CD14-positive monocyte (primary cell): ENCODE results near the gene PPP1R9B. TPM values are rescaled to one million over a fixed set of nuclear protein-coding genes. Genes with fewer than 3 reads are reported as not detected.

Experiments used
- DNase-seq, 3 donors: peaks; one replicate each; pipeline ENCODE4 v3.0.0-alpha.2; 2011 to 2022
- H2AFZ ChIP-seq: 2 replicates; pipeline ENCODE4 v1.6.0; 2012; ENCODE audit warnings: mild to moderate bottlenecking, low read depth, low read length, inconsistent platforms; ENCODE audit not compliant: insufficient read depth, poor library complexity, severe bottlenecking
- H3K27ac ChIP-seq, 2 donors: 1 replicate in 1 of 2; 2 replicates in 1 of 2; pipeline ENCODE4 v1.5.1; 2012 to 2013; ENCODE audit warnings: low read length in 2 of 2, control low read depth in 1 of 2, inconsistent platforms in 1 of 2, low read depth in 1 of 2, mild to moderate bottlenecking in 1 of 2
- H3K27me3 ChIP-seq, 2 donors: one replicate each; pipeline versions ENCODE4 v1.6.0 to v1.6.1; 2011 to 2013; ENCODE audit warnings: low read length in 2 of 2; ENCODE audit not compliant: control insufficient read depth in 2 of 2, insufficient read depth in 2 of 2
- H3K36me3 ChIP-seq, 2 donors: replicated peaks in 1 of 2; 1 replicate in 1 of 2; 2 replicates in 1 of 2; pipeline versions ENCODE4 v1.5.1 to v1.6.1; 2012 to 2013; ENCODE audit warnings: low read length in 2 of 2, control low read depth in 1 of 2, inconsistent platforms in 1 of 2, mild to moderate bottlenecking in 1 of 2; ENCODE audit not compliant: insufficient read depth in 2 of 2, control insufficient read depth in 1 of 2
- H3K4me1 ChIP-seq, 2 donors: 1 replicate in 1 of 2; 2 replicates in 1 of 2; pipeline versions ENCODE4 v1.5.1 to v1.6.1; 2012 to 2013; ENCODE audit warnings: low read length in 2 of 2, control low read depth in 1 of 2, inconsistent platforms in 1 of 2, mild to moderate bottlenecking in 1 of 2, moderate library complexity in 1 of 2; ENCODE audit not compliant: insufficient read depth in 2 of 2, control insufficient read depth in 1 of 2
- H3K4me2 ChIP-seq: replicated peaks from 2 replicates; pipeline ENCODE3; 2012; ENCODE audit warnings: low read length, moderate library complexity, mild to moderate bottlenecking; ENCODE audit not compliant: poor library complexity, severe bottlenecking; ENCODE audit errors: extremely low read depth
- H3K4me3 ChIP-seq, 3 experiments: fragments of 200-600 bp in 1 of 3; sonication (generic) in 1 of 3; replicated peaks in 1 of 3; 1 replicate in 2 of 3; 2 replicates in 1 of 3; pipeline ENCODE4 v1.5.1; 2011 to 2013; ENCODE audit warnings: low read length in 3 of 3, mild to moderate bottlenecking in 3 of 3, control low read depth in 2 of 3, low read depth in 2 of 3, inconsistent platforms in 1 of 3, moderate library complexity in 1 of 3
- H3K79me2 ChIP-seq: 2 replicates; pipeline ENCODE4 v1.6.0; 2012; ENCODE audit warnings: mild to moderate bottlenecking, control low read depth, inconsistent platforms, low read length, moderate library complexity; ENCODE audit not compliant: insufficient read depth
- H3K9ac ChIP-seq: 2 replicates; pipeline ENCODE4 v1.6.0; 2017; ENCODE audit warnings: low read length, mild to moderate bottlenecking; ENCODE audit not compliant: insufficient read depth, poor library complexity, severe bottlenecking
- H3K9me3 ChIP-seq, 2 donors: replicated peaks in 1 of 2; 1 replicate in 1 of 2; 2 replicates in 1 of 2; pipeline versions ENCODE4 v1.5.1 to v1.6.1; 2012 to 2013; ENCODE audit warnings: low read length in 2 of 2, control low read depth in 1 of 2; ENCODE audit not compliant: control insufficient read depth in 1 of 2, insufficient read depth in 1 of 2
- H4K20me1 ChIP-seq: 2 replicates; pipeline ENCODE4 v1.6.0; 2012; ENCODE audit warnings: mild to moderate bottlenecking, low read length, control low read depth, moderate library complexity; ENCODE audit not compliant: insufficient read depth
- H3K27ac Mint-ChIP-seq, 7 donors: one replicate each; pipeline ENCODE4 v1.8.0; 2020; ENCODE audit warnings: mild to moderate bottlenecking in 7 of 7, mixed read lengths in 7 of 7, moderate library complexity in 6 of 7, inconsistent platforms in 2 of 7
- H3K27me3 Mint-ChIP-seq, 3 donors: one replicate each; pipeline ENCODE4 v1.8.0; 2021 to 2022; ENCODE audit warnings: low read depth in 3 of 3, mild to moderate bottlenecking in 3 of 3, mixed read lengths in 3 of 3, moderate library complexity in 3 of 3, inconsistent platforms in 1 of 3
- H3K36me3 Mint-ChIP-seq, 2 donors: one replicate each; pipeline ENCODE4 v1.8.0; 2020; ENCODE audit warnings: mixed read lengths in 2 of 2, inconsistent platforms in 1 of 2, mild to moderate bottlenecking in 1 of 2
- H3K4me1 Mint-ChIP-seq: one replicate; pipeline ENCODE4 v1.8.0; 2020; ENCODE audit warnings: mild to moderate bottlenecking, mixed read lengths
- H3K4me3 Mint-ChIP-seq, 2 donors: one replicate each; pipeline ENCODE4 v1.8.0; 2020; ENCODE audit warnings: mild to moderate bottlenecking in 2 of 2, mixed read lengths in 2 of 2, moderate library complexity in 1 of 2
- H3K9me3 Mint-ChIP-seq, 7 donors: one replicate each; pipeline ENCODE4 v1.8.0; 2020 to 2022; ENCODE audit warnings: mixed read lengths in 7 of 7, mild to moderate bottlenecking in 6 of 7, moderate library complexity in 6 of 7, inconsistent platforms in 2 of 7
- CTCF ChIP-seq: fragments of 200-600 bp; IDR thresholded peaks from one replicate; pipeline ENCODE4 v1.8.0; 2022; ENCODE audit warnings: antibody characterized with exemption, mild to moderate bottlenecking
- WGBS: methylation state at CpG from one replicate; pipeline ENCODE4 v1.1.5; 2013; ENCODE audit warnings: missing lambda C conversion rate; ENCODE audit not compliant: insufficient coverage; 5-methylcytosine and 5-hydroxymethylcytosine counted together
- intact Hi-C, 2 donors: fragments of 100-400 bp; cut with micrococcal nuclease; formaldehyde crosslinking; loops; one replicate each; pipeline versions ENCODE4 v1.15.0 to v1.15.1; 2023
- polyA plus RNA-seq, 3 donors: library from polyadenylated mRNA; depleted of rRNA in 1 of 3; unstranded in 2 of 3; stranded (reverse) in 1 of 3; fragments of 300-500 nt in 2 of 3; fragments of >200 nt in 1 of 3; fragmentation: Illumina TruSeq in 2 of 3; gene quantifications; 1 replicate in 2 of 3; 2 replicates in 1 of 3; pipeline ENCODE4 v1.2.3, GENCODE V29; 2012 to 2021

PPP1R9B gene
- polyA plus RNA-seq, 3 donors, result 0.61 to 86.9 (median 1.3) TPM

- Mint-ChIP-seq H3K27me3 (peaks cover 18 to 43% (median 33%) of the 10 kb centered on the region in 3 donors), H3K27ac (no peak overlapping the region), H3K9me3 (peaks cover 0 to 5% (median 0%) of the 10 kb centered on the region in 7 donors), H3K4me3 (no peak overlapping the region), H3K4me1 (peaks cover 8% of the 10 kb centered on the region), H3K36me3 (peaks cover 0 to 1% of the 10 kb centered on the region in 2 donors)
- Histone ChIP-seq H3K36me3 (no peaks in the 10 kb centered on the region), H3K4me1 (peaks cover 6 to 8% of the 10 kb centered on the region in 2 donors), H3K4me3 (no peak overlapping the region), H3K79me2 (no peaks in the 10 kb centered on the region), H3K27ac (no peak overlapping the region), H4K20me1 (no peaks in the 10 kb centered on the region), H3K9ac (no peak overlapping the region), H3K9me3 (no peaks in the 10 kb centered on the region), H2AFZ (no peak overlapping the region), H3K4me2 (no peak overlapping the region), H3K27me3 (peaks cover 0 to 14% of the 10 kb centered on the region in 2 donors)
- TF ChIP-seq CTCF, result no peak
- no peak for DNase-seq
- 95% methylated on average over 13 of the region's 17 CpGs for WGBS
- intact Hi-C loops, result loop anchor here in 1 of 2 donors (5.0 kb wide), 1 partner anchor 33 kb away; no protein-coding TSS in a partner anchor
Measured at GRCh38 chr17:50194934-50195865, 44.7 kb upstream of the PPP1R9B start.

- Mint-ChIP-seq H3K36me3 (peaks cover 0 to 1% of the 10 kb centered on the region in 2 donors), H3K27me3 (peaks cover 15 to 39% (median 27%) of the 10 kb centered on the region in 3 donors), H3K4me3 (no peak overlapping the region), H3K9me3 (peaks cover 0 to 3% (median 0%) of the 10 kb centered on the region in 7 donors), H3K27ac (no peak overlapping the region), H3K4me1 (peaks cover 2% of the 10 kb centered on the region)
- intact Hi-C loops, result no loop called here
- H3K4me1 ChIP-seq, result no peaks in the 10 kb centered on the region
- H3K36me3 ChIP-seq, result no peaks in the 10 kb centered on the region
- no peak for TF ChIP-seq CTCF
- no peaks in the 10 kb centered on the region for H4K20me1 ChIP-seq
- H3K4me2 ChIP-seq, result no peak overlapping the region
- no peaks in the 10 kb centered on the region for H3K9me3 ChIP-seq
- no peak overlapping the region for H2AFZ ChIP-seq
- WGBS, result 75% methylated on average over 12 of the region's 25 CpGs
- no peak for DNase-seq
- H3K4me3 ChIP-seq, result no peak overlapping the region
- no peak overlapping the region for H3K9ac ChIP-seq
- H3K79me2 ChIP-seq, result no peaks in the 10 kb centered on the region
- no peak overlapping the region for H3K27ac ChIP-seq
- peaks cover 0 to 9% of the 10 kb centered on the region in 2 donors for H3K27me3 ChIP-seq
Measured at GRCh38 chr17:50194140-50194933, 43.9 kb upstream of the PPP1R9B start.
